ENCODE results near the gene CRMP1.

Gene CRMP1

DNA sequence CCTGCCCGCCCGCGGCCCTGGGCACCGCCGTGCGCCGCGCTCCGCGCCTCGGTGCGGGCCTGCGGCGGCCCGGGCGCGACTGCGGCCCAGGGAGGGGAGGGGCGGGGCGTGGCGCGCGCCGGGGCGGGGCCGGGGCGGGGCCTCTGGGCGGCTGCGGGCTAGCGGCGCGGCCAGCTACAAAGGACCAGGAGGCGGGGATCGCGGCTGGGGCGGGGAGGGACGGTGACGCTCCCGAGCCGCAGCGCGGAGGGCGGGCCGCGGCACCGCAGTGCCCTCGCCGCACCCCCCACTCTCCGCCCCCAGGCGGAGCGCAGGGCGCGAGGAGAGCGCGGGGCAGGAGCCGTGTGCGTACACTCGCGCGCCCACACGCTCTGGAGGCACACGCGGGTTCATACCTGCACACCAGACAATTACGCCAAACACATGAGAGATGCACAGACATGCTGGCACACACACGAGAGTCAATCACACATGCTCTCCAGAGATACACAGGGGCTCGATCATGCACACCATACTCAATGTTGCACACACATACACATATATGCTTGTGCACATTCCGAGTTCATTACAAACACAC, at the start of gene CRMP1:
Gene CRMP1 (minus strand): TSS at position 83 of the 577 bp plus-strand sequence. CDS start 117 bp downstream, outside the sequence.
- POLR2A ChIA-PET = no interaction called here
- CTCF ChIA-PET = no interaction called here
- peak; percentile 78 for DNase-seq (ENCODE audit: extremely low spot score)
- TF ChIP-seq, protein P1, sequence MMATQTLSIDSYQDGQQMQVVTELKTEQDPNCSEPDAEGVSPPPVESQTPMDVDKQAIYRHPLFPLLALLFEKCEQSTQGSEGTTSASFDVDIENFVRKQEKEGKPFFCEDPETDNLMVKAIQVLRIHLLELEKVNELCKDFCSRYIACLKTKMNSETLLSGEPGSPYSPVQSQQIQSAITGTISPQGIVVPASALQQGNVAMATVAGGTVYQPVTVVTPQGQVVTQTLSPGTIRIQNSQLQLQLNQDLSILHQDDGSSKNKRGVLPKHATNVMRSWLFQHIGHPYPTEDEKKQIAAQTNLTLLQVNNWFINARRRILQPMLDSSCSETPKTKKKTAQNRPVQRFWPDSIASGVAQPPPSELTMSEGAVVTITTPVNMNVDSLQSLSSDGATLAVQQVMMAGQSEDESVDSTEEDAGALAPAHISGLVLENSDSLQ (IDR thresholded peaks at IDR 0.05) = no peak
- TF ChIP-seq NFRKB (IDR thresholded peaks at IDR 0.05) = no peak
- no peak for TF ChIP-seq FOXK2 (IDR thresholded peaks at IDR 0.05)
- no peak for TF ChIP-seq FOXA1 (IDR thresholded peaks at IDR 0.05)
- TF ChIP-seq TARDBP (IDR thresholded peaks at IDR 0.05) = no peak
- no peak for TF ChIP-seq ZNF384 (IDR thresholded peaks at IDR 0.05)
- no peak for TF ChIP-seq LEF1 (IDR thresholded peaks at IDR 0.05; ENCODE audit: borderline replicate concordance)
- TF ChIP-seq BHLHE40 (IDR thresholded peaks at IDR 0.05; ENCODE audit: borderline replicate concordance) = no peak
- no peak for TF ChIP-seq CTBP1 (IDR thresholded peaks at IDR 0.05; ENCODE audit: borderline replicate concordance)
- no peak for TF ChIP-seq HDGF (IDR thresholded peaks at IDR 0.05; ENCODE audit: borderline replicate concordance)
- no peak for TF ChIP-seq SP1 (IDR thresholded peaks at IDR 0.05)
- no peak for TF ChIP-seq FOXM1 (IDR thresholded peaks at IDR 0.05; ENCODE audit: borderline replicate concordance)
- no peak for TF ChIP-seq ARNT (IDR thresholded peaks at IDR 0.05)

DNA sequence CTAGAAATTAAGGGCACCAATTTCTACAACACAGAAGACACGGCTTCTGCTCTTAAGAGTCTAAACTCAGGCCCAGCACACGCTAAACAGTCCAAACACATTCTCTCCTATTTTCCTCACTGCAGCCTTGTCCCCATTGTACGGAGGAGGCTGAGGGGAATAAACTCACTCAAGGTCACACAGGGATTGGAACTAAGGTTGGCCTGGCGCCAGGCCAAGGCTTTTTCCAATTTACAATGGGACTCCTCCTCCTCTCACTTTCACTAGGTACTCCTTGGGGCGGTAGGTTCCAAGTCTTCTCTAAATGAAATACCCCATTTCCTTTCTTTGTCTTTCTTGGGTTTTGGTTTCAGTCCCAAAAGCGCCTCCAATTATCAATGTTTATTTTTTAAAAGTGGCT, 48.7 kb upstream of the CRMP1 start:
- POLR2A ChIA-PET = no interaction called here
- CTCF ChIA-PET = no interaction called here

DNA sequence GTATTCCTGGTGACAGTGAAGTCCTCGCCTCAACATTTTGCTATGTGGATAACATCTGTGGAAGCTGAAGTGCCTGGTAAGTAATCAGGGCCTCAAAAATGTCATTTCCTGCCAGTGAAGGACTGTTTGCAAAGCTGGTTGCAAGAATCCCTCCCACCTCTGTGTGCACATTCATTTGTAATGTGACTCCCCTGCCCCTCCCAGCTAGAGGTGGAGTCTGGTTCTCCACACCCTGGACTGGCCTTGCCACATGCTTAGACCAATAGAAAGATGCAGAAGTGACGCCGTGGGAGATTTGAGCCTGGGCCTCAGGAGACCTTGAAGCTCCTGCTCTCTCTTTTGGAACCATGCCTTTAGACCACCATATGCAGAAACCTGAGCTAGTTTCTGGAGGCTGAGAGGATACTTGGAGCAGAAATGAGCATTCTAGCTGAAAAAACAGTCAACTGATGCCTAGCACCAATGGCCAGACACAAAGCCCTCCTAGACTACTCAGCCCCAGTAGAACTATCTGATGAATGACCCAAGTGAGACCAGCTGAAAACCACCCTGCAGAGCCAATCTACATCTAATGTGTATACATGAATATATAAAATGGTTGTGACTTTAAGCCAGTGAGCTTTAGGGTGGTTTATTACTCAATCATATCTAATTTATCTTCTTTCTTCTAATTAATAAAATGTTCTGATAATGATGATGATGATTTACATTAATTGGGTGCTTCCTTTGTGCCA, 47.8 kb upstream of the CRMP1 start:
- POLR2A ChIA-PET = no interaction called here
- CTCF ChIA-PET = interaction anchor here (0.8 kb wide), 1 partner anchor 168 kb away, joined by 3 read pairs; no protein-coding TSS in a partner anchor
- TF ChIP-seq SP1 (IDR thresholded peaks at IDR 0.05) (no peak), SUZ12 (IDR thresholded peaks at IDR 0.05) (no peak), TARDBP (IDR thresholded peaks at IDR 0.05) (no peak), ARNT (IDR thresholded peaks at IDR 0.05) (no peak), L3MBTL2 (conservative IDR thresholded peaks at IDR 0.05) (peak; percentile 60)
- DNase-seq (ENCODE audit: extremely low spot score) = peak; percentile 58

More for the DNA sequence above, 48.7 kb upstream of the CRMP1 start:
- no peak for DNase-seq (ENCODE audit: extremely low spot score)
- TF ChIP-seq FOXK2 (IDR thresholded peaks at IDR 0.05) (no peak), HDGF (IDR thresholded peaks at IDR 0.05; ENCODE audit: borderline replicate concordance) (no peak), LEF1 (IDR thresholded peaks at IDR 0.05; ENCODE audit: borderline replicate concordance) (no peak), ELF4 (IDR thresholded peaks at IDR 0.05) (no peak), BHLHE40 (IDR thresholded peaks at IDR 0.05; ENCODE audit: borderline replicate concordance) (no peak), FOXA1 (IDR thresholded peaks at IDR 0.05) (no peak), TARDBP (IDR thresholded peaks at IDR 0.05) (no peak), NFRKB (IDR thresholded peaks at IDR 0.05) (no peak), ZNF384 (IDR thresholded peaks at IDR 0.05) (no peak), FOXM1 (IDR thresholded peaks at IDR 0.05; ENCODE audit: borderline replicate concordance) (no peak), ARNT (IDR thresholded peaks at IDR 0.05) (no peak), CTBP1 (IDR thresholded peaks at IDR 0.05; ENCODE audit: borderline replicate concordance) (no peak), L3MBTL2 (conservative IDR thresholded peaks at IDR 0.05) (no peak), SUZ12 (IDR thresholded peaks at IDR 0.05) (no peak), SP1 (IDR thresholded peaks at IDR 0.05) (no peak)
- TF ChIP-seq, protein P1 (IDR thresholded peaks at IDR 0.05) = no peak

DNA sequence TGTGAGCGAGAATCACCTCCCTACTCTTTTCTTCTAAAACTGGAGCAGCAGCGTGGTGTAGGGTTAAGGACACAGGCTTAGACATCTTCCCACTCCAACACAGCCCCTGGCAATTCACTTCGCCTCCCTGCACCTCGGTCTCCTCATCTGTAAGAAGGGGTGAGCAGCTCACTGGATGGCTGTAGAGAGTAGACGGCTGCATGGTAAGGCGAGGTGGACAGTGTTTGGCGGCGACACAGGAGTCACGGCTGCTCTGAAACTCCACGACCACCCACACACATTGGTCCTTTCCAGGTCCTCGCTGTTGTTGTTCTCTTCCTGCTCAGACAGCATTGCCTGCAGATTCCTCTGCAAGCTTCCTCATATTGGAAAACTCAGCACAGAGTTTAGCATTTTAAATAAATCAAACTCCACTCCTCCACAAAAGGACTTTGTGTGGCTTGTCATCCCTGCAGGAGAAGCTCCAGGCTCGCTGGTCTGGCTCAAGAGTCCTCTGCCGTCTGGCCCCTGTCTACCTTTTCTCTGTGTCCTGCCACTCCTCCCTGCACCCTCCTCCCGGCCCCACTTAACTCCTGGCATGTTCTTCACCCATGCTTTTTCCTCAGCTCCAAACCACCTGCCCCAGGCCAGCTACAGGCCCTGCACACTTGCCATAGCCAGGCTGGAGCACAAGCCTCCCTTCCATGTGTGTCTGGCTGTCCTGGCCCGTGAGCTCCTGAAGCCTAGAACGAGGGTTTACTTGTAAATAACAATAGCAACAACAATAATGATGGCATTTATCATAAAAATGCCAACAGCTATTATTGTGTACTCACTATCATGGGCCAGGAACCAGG, 41.3 kb upstream of the CRMP1 start:
- DNase-seq (ENCODE audit: extremely low spot score) = no peak
- no peak for TF ChIP-seq SP1 (IDR thresholded peaks at IDR 0.05)
- no peak for TF ChIP-seq L3MBTL2 (conservative IDR thresholded peaks at IDR 0.05)
- ChIA-PET CTCF (no interaction called here), POLR2A (no interaction called here)

DNA sequence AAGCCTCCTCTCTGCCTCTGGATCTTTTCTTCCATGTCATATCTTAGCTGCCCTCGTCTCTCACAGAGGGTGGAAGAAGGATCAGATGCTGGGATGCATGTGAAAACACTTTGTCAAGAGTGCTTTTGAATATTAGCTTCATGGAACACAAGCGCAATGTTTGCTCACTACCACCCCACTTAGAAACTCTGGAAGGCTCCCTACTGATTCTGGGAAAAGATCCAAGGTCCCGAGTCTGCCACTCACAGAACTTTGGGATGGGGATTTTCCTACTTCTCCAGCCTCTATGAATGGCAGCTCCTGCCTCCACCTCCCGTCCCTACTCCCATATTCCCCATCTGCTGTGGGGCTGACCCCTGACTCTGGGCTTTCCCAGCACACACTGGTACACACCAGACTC, 40.2 kb upstream of the CRMP1 start:
- POLR2A ChIA-PET = no interaction called here
- no peak for TF ChIP-seq FOXA1 (IDR thresholded peaks at IDR 0.05)
- TF ChIP-seq ZNF384 (IDR thresholded peaks at IDR 0.05) = no peak
- no peak for TF ChIP-seq BHLHE40 (IDR thresholded peaks at IDR 0.05; ENCODE audit: borderline replicate concordance)
- no peak for TF ChIP-seq NFRKB (IDR thresholded peaks at IDR 0.05)
- no peak for TF ChIP-seq L3MBTL2 (conservative IDR thresholded peaks at IDR 0.05)
- TF ChIP-seq, protein P1 (IDR thresholded peaks at IDR 0.05) = no peak
- TF ChIP-seq ARNT (IDR thresholded peaks at IDR 0.05) = no peak
- TF ChIP-seq TARDBP (IDR thresholded peaks at IDR 0.05) = no peak
- TF ChIP-seq HDGF (IDR thresholded peaks at IDR 0.05; ENCODE audit: borderline replicate concordance) = no peak
- no peak for TF ChIP-seq SP1 (IDR thresholded peaks at IDR 0.05)
- no peak for TF ChIP-seq SUZ12 (IDR thresholded peaks at IDR 0.05)
- no peak for TF ChIP-seq FOXK2 (IDR thresholded peaks at IDR 0.05)
- TF ChIP-seq FOXM1 (IDR thresholded peaks at IDR 0.05; ENCODE audit: borderline replicate concordance) = no peak
- TF ChIP-seq ELF4 (IDR thresholded peaks at IDR 0.05) = no peak
- no peak for TF ChIP-seq CTBP1 (IDR thresholded peaks at IDR 0.05; ENCODE audit: borderline replicate concordance)
- TF ChIP-seq LEF1 (IDR thresholded peaks at IDR 0.05; ENCODE audit: borderline replicate concordance) = no peak
- CTCF ChIA-PET = interaction anchor here (1.1 kb wide), 1 partner anchor 59 kb away, joined by 3 read pairs; no protein-coding TSS in a partner anchor
- no peak for DNase-seq (ENCODE audit: extremely low spot score)

All from HEK293T (cell line).